Suprapubic skin (tissue), 4 donors: ENCODE data around the gene RIPOR2.

Experiments
- CTCF ChIP-seq, 2 donors: fragments of 200-600 bp in 1 of 2; fragments of 450-650 bp in 1 of 2; sonication (generic) in 1 of 2; IDR thresholded peaks; one replicate each; pipeline ENCODE4 v1.5.1; 2016 to 2019; ENCODE audit warnings: antibody characterized with exemption in 2 of 2, mild to moderate bottlenecking in 1 of 2, moderate library complexity in 1 of 2
- EP300 ChIP-seq: sonication (generic); formaldehyde crosslinking; IDR thresholded peaks from one replicate; pipeline ENCODE4 v1.6.1; 2017; ENCODE audit warnings: antibody characterized with exemption
- POLR2A ChIP-seq, 2 donors: fragments of 450-650 bp; IDR thresholded peaks; one replicate each; pipeline ENCODE4 v1.6.1; 2017; ENCODE audit warnings: antibody characterized with exemption in 2 of 2, mild to moderate bottlenecking in 2 of 2, moderate library complexity in 2 of 2
- POLR2AphosphoS5 ChIP-seq, 3 donors: sonication (generic); formaldehyde crosslinking; IDR thresholded peaks; one replicate each; pipeline ENCODE4 v1.6.1; 2017; ENCODE audit warnings: antibody characterized with exemption in 3 of 3

DNA sequence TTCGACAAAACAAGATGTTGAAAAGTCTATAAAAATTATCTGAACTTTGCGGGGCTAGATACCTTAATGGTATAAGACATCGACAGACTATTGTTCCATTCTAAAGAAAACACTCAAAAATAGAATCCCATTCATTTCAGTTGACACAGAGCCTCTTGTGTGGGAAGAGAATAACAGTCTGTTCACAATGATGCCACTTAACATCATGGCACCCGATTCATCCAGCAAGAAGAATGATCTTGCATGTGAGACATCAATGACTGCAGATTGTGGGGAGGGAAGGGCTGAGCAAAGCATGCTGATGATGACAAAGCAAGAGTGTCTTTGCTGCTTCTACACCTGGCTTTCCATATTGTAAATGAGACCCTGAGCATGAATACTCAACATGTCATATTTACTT is 87.3 kb downstream of the RIPOR2 start:
- no peak for TF ChIP-seq POLR2A (IDR thresholded peaks at IDR 0.05)
- no peak for TF ChIP-seq CTCF (IDR thresholded peaks at IDR 0.05)
- TF ChIP-seq EP300, result no peak
- no peak for TF ChIP-seq POLR2AphosphoS5 (IDR thresholded peaks at IDR 0.05)
